HEK293T (cell line): ENCODE measurements around the gene KCNMA1.

Experiments
- ARNT ChIP-seq: fragments of 450-650 bp; IDR thresholded peaks from 2 replicates; pipeline ENCODE4 v1.6.1; 2017; ENCODE audit warnings: mild to moderate bottlenecking
- BHLHE40 ChIP-seq: fragments of 450-650 bp; IDR thresholded peaks from 2 replicates; pipeline ENCODE4 v1.6.1; 2016; ENCODE audit warnings: mild to moderate bottlenecking, moderate library complexity, borderline replicate concordance
- ELF4 ChIP-seq: fragments of 450-650 bp; IDR thresholded peaks from 2 replicates; pipeline ENCODE4 v1.6.1; 2017; ENCODE audit warnings: antibody characterized with exemption
- FOXA1 ChIP-seq: fragments of 450-650 bp; IDR thresholded peaks from 2 replicates; pipeline ENCODE4 v1.6.1; 2016; ENCODE audit warnings: mild to moderate bottlenecking
- FOXK2 ChIP-seq: fragments of 450-650 bp; IDR thresholded peaks from 2 replicates; pipeline ENCODE4 v1.6.1; 2016; ENCODE audit warnings: mild to moderate bottlenecking
- FOXM1 ChIP-seq: fragments of 450-650 bp; IDR thresholded peaks from 2 replicates; pipeline ENCODE4 v1.6.1; 2017; ENCODE audit warnings: mild to moderate bottlenecking, borderline replicate concordance
- L3MBTL2 ChIP-seq: fragments of 450-650 bp; conservative IDR thresholded peaks from 2 replicates; pipeline ENCODE4 v1.6.1; 2016; ENCODE audit warnings: mild to moderate bottlenecking
- LEF1 ChIP-seq: fragments of 450-650 bp; IDR thresholded peaks from 2 replicates; pipeline ENCODE4 v1.6.1; 2017; ENCODE audit warnings: mild to moderate bottlenecking, borderline replicate concordance
- NFRKB ChIP-seq: fragments of 450-650 bp; IDR thresholded peaks from 2 replicates; pipeline ENCODE4 v1.6.1; 2016; ENCODE audit warnings: mild to moderate bottlenecking, moderate library complexity
- SP1 ChIP-seq: fragments of 450-650 bp; IDR thresholded peaks from 2 replicates; pipeline ENCODE4 v1.6.1; 2017
- SUZ12 ChIP-seq: fragments of 450-650 bp; IDR thresholded peaks from 2 replicates; pipeline ENCODE4 v1.6.1; 2016; ENCODE audit warnings: mild to moderate bottlenecking
- TARDBP ChIP-seq: fragments of 450-650 bp; IDR thresholded peaks from 2 replicates; pipeline ENCODE4 v1.6.1; 2016
- ZNF384 ChIP-seq: fragments of 450-650 bp; IDR thresholded peaks from 2 replicates; pipeline ENCODE4 v1.6.1; 2016

- TF ChIP-seq FOXM1 (no peak), L3MBTL2 (no peak), SUZ12 (no peak), SP1 (no peak), TARDBP (no peak), FOXK2 (no peak), ELF4 (no peak), NFRKB (no peak), BHLHE40 (no peak), LEF1 (no peak), ZNF384 (no peak), FOXA1 (no peak), ARNT (no peak)
Measured at GRCh38 chr10:77060913-77061312, 576.7 kb downstream of the KCNMA1 start.
